Measurements from ENCODE around the gene TMTC2. TPM values are rescaled to one million over a fixed set of nuclear protein-coding genes. Genes with fewer than 3 reads are reported as not detected.

TMTC2 gene
- total and polyA plus RNA-seq, 10 of the 15 experiments (the other 5 are each of a cell fraction or from before 2014, with no cell fraction given) = 0.14 to 9.7 (median 1.2) TPM

DNA sequence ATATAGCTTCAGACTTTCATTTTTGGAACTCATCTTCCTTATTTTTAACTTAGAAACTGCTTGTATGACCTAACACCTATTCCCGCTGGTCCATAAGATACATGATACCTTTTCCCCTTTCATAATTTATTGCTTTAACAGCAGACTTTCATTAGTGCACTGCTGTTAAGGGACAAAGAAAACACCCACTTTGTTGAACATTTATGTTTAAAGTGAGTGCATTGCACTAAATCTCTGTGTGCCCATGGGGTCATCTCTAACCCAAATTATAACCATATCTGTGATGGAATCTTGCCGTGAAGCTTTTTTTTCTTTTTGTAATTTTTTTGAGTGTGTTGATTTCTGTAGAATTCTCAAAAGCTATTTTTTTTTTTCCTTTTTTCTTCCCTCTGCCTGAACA, 261.8 kb downstream of the TMTC2 start:
- no peaks in the 10 kb centered on the region for H3K36me3 ChIP-seq (ENCODE audit: control insufficient read depth in 2 of 2, insufficient read depth in 2 of 2, low read length in 1 of 2)
- ChIA-PET CTCF (no interaction called here), RAD21 (ENCODE audit: unreplicated experiment) (no interaction called here), POLR2A (no interaction called here), SMC1A (ENCODE audit: uncharacterized antibody, unreplicated experiment) (no interaction called here)
- DNase-seq (ENCODE audit: low read depth, low spot score) (no peak), FAIRE-seq (no peak), ATAC-seq (no peak)
- no peaks in the 10 kb centered on the region for H3K9me3 ChIP-seq (replicated peaks; ENCODE audit: control insufficient read depth, insufficient read depth, low read length)
- no peak overlapping the region for H3K27ac ChIP-seq (ENCODE audit: control insufficient read depth, insufficient read depth)
- no peak overlapping the region for H2AFZ ChIP-seq (ENCODE audit: control insufficient read depth, low read depth, low read length)
- H3K4me1 ChIP-seq (ENCODE audit: control insufficient read depth, insufficient read depth, low read length) = no peaks in the 10 kb centered on the region
- WGBS (ENCODE audit: insufficient coverage, insufficient replicate concordance, low lambda C conversion rate, missing lambda C conversion rate) = 98% methylated on average over 2 of the region's 2 CpGs
- in situ Hi-C loops (cut with MboI) = no loop called here
- TF ChIP-seq NBN (IDR thresholded peaks at IDR 0.05) (no peak), NFIC (IDR thresholded peaks at IDR 0.05; ENCODE audit: low read depth, low read length) (no peak), FOXM1 (IDR thresholded peaks at IDR 0.05; ENCODE audit: low read depth, low read length) (no peak), ZNF384 (IDR thresholded peaks at IDR 0.05; ENCODE audit: borderline replicate concordance, low read depth, low read length) (no peak), RAD51 (IDR thresholded peaks at IDR 0.05) (no peak), CREB1 (IDR thresholded peaks at IDR 0.05; ENCODE audit: low read depth) (no peak), WRNIP1 (IDR thresholded peaks at IDR 0.05; ENCODE audit: borderline replicate concordance, low read depth, low read length) (no peak)
- H3K4me3 ChIP-seq = no peak overlapping the region
- no peak overlapping the region for H3K4me2 ChIP-seq (ENCODE audit: control insufficient read depth, insufficient read depth)
- no peaks in the 10 kb centered on the region for H4K20me1 ChIP-seq (ENCODE audit: control insufficient read depth, insufficient read depth)
- BruUV-seq (replicated peaks) = no TSS peak
- H3K79me2 ChIP-seq (ENCODE audit: control insufficient read depth, insufficient read depth, low read length) = no peaks in the 10 kb centered on the region
- no peaks in the 10 kb centered on the region for H3K27me3 ChIP-seq (replicated peaks in 1 of 2; ENCODE audit: control insufficient read depth in 2 of 2, insufficient read depth in 2 of 2, low read length in 1 of 2)
- no peak overlapping the region for H3K9ac ChIP-seq (ENCODE audit: control insufficient read depth, insufficient read depth, low read length)
- intact Hi-C loops (cut with micrococcal nuclease; ENCODE audit: unreplicated experiment) = no loop called here

DNA sequence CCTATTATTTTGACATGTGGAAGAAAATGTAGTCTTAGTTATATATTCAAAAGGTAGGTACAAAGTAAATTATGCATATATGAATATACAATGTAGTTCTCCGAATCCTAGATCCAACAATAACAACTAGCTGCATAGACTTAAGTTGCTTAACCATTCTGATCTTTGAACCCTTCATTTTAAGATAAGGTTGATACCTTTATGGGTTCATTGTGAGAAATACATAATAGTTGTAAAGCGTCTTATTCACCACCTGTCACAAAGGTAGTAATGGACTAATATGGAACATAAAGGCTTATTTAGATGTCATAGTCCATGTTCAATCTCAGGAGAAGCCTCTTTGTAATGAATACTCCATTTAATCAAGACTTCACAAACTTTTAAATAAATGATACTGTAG, 263.6 kb downstream of the TMTC2 start:
- 93% methylated on average over 2 of the region's 2 CpGs for WGBS (ENCODE audit: insufficient coverage, insufficient replicate concordance, low lambda C conversion rate, missing lambda C conversion rate)
- H3K27ac ChIP-seq (ENCODE audit: control insufficient read depth, insufficient read depth) = no peak overlapping the region
- no peak overlapping the region for H3K9ac ChIP-seq (ENCODE audit: control insufficient read depth, insufficient read depth, low read length)
- no peaks in the 10 kb centered on the region for H4K20me1 ChIP-seq (ENCODE audit: control insufficient read depth, insufficient read depth)
- ChIA-PET CTCF (no interaction called here), RAD21 (ENCODE audit: unreplicated experiment) (no interaction called here), SMC1A (ENCODE audit: uncharacterized antibody, unreplicated experiment) (interaction anchor here (1.0 to 1.2 kb wide), 2 partner anchors 8 to 105 kb away, joined by 3 read pairs; no protein-coding TSS in a partner anchor), POLR2A (no interaction called here)
- no peaks in the 10 kb centered on the region for H3K27me3 ChIP-seq (replicated peaks in 1 of 2; ENCODE audit: control insufficient read depth in 2 of 2, insufficient read depth in 2 of 2, low read length in 1 of 2)
- no TSS peak for BruUV-seq (replicated peaks)
- no peaks in the 10 kb centered on the region for H3K36me3 ChIP-seq (ENCODE audit: control insufficient read depth in 2 of 2, insufficient read depth in 2 of 2, low read length in 1 of 2)
- H3K4me2 ChIP-seq (ENCODE audit: control insufficient read depth, insufficient read depth) = no peak overlapping the region
- H3K4me3 ChIP-seq = no peak overlapping the region
- DNase-seq (ENCODE audit: low read depth, low spot score) (no peak), ATAC-seq (no peak), FAIRE-seq (no peak)
- no peaks in the 10 kb centered on the region for H3K9me3 ChIP-seq (replicated peaks; ENCODE audit: control insufficient read depth, insufficient read depth, low read length)
- no peaks in the 10 kb centered on the region for H3K4me1 ChIP-seq (ENCODE audit: control insufficient read depth, insufficient read depth, low read length)
- H3K79me2 ChIP-seq (ENCODE audit: control insufficient read depth, insufficient read depth, low read length) = no peaks in the 10 kb centered on the region
- intact Hi-C loops (cut with micrococcal nuclease; ENCODE audit: unreplicated experiment) (no loop called here), in situ Hi-C loops (cut with MboI) (no loop called here)
- H2AFZ ChIP-seq (ENCODE audit: control insufficient read depth, low read depth, low read length) = no peak overlapping the region
- TF ChIP-seq TAF1 (IDR thresholded peaks at IDR 0.05; ENCODE audit: borderline replicate concordance, low read depth, low read length) (no peak), IRF4 (IDR thresholded peaks at IDR 0.05; ENCODE audit: low read depth, low read length) (no peak), E4F1 (IDR thresholded peaks at IDR 0.05; ENCODE audit: borderline replicate concordance, partially characterized antibody) (no peak), SREBF1 (IDR thresholded peaks at IDR 0.05; ENCODE audit: low read length) (no peak), SRF (IDR thresholded peaks at IDR 0.05; ENCODE audit: low read depth in 2 of 2, low read length in 2 of 2) (no peak), RCOR1 (conservative IDR thresholded peaks at IDR 0.05; ENCODE audit: low read depth, low read length) (no peak), POLR2AphosphoS2 (IDR thresholded peaks at IDR 0.05; ENCODE audit: low read depth, low read length) (no peak), GABPA (IDR thresholded peaks at IDR 0.05; ENCODE audit: low read depth) (no peak), IRF3 (IDR thresholded peaks at IDR 0.05) (no peak), ZNF384 (IDR thresholded peaks at IDR 0.05; ENCODE audit: borderline replicate concordance, low read depth, low read length) (no peak)

All from GM12878 (cell line).